Stimulated activated CD4-positive, alpha-beta T cell treated with anti-CD3 and anti-CD28 coated beads, Interleukin-1b, Interleukin-23, amount 100 ng/mL, for 4 hours (primary cell): Measurements from ENCODE around the gene PLCG1.
A peak's percentile ranks its signal among the peaks of the same experiment; 100 is the strongest.

Experiments
- DNase-seq, 2 donors: peaks; one replicate each; pipeline ENCODE4 v3.0.0-alpha.2; 2020; ENCODE audit warnings: low read depth in 2 of 2

PLCG1 gene

DNA sequence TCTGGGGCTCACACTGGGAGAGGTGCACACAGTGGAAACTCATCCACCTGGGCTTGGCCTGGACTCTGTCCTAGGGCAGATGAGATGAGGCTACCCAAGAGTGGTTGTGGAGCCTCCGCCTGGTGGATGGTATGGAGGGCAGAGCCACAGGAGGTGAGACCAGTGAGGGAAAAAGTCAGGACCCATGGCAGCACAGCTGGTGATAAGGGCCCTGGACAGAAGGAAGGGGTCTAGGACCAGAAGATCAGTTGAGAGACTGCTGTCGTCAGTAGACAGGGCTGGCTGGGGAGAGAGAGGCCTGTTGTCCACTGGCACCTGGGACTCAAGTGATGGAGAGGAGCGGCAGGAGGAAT lies 29.8 kb downstream of the PLCG1 start:
- DNase-seq = no peak

DNA sequence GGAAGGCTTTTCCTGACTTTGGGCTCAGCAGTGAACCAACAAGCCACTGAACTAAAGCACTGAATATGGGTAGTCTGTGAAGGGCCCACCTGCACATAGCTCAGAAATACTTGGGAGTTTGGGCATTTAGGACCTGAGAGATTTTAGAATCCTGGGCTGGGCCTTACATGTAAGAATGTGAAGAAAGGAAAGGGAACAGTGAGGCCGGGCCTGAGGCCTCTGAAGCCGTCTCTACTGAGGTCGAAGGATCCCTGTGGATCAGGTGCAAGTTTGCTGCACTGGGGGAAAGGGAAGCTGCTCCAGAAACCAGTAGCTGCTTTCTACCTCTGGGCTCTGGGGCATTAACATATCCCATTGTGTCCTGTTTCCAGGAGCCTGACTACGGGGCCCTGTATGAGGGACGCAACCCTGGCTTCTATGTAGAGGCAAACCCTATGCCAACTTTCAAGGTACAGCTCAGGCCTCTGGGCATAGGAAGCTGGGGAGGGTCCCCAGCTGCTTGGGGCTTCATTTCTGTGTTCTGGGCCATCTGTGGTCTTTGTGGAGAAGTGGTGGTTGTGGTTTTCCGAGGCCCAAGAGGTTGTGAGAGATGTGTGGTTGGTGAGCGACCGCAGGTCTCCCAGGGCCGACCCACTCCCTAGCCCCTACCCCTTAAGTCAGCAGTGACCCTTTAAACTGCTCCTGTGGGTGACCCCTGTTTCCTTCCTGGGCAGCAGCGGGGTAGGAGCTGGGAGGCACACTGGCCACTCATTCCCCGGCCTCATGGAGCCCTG lies 30.3 kb downstream of the PLCG1 start:
- DNase-seq = no peak

DNA sequence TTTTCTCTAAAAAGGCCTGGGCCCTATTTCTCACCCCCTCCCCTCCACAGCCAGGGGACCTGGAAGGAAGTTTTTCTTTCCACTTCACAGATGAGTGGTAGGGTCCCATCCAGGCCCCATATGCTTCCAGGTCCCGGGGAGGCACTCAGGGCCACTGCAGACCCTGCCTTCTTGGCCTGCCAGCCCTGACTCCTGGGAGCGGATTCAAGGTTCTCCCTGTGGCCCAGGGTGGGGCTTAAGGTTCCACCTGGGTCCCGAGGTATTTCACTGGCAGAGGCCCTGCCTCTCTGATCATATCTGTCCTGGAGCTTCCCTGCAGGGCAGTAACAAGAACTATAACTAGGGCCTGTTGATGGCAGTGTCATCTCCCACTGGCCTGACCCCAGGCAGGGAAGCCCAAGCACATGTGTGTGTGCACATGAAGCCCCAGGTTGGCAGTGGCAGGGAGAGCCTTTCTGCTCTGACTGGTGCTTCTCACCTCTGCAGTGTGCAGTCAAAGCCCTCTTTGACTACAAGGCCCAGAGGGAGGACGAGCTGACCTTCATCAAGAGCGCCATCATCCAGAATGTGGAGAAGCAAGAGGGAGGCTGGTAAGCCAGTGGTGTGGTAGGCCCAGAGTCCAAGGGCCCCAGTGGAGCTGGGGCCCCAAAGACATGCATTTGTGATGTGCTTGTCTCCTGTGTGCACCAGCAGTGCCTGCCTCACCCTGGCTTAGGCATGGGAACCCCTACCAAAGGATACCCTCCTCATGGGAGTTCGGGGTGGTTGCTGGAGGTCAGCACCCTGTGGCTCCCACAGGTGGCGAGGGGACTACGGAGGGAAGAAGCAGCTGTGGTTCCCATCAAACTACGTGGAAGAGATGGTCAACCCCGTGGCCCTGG lies 31.2 kb downstream of the PLCG1 start:
- DNase-seq = no peak

DNA sequence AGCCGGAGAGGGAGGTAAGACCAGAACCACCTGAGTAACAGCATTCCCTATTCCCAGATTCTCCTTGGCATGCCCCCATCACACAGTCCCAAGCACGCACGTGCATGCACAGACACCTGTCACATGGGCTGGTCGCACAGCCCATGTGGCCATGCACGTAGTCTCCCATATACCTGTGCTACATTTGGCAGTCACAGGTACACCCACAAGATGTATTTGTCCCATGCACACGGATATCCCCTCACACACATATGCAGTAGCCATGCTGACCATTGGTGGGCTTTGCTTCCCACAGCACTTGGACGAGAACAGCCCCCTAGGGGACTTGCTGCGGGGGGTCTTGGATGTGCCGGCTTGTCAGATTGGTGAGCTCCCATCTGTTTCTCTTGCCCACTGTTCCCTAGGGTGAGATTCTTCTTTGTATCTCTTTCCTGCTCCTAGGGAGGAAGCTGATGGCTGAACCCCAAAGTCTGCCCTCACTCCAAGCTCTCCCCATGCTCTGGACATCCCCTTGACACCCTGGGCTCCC lies 31.9 kb downstream of the PLCG1 start:
- no peak for DNase-seq

DNA sequence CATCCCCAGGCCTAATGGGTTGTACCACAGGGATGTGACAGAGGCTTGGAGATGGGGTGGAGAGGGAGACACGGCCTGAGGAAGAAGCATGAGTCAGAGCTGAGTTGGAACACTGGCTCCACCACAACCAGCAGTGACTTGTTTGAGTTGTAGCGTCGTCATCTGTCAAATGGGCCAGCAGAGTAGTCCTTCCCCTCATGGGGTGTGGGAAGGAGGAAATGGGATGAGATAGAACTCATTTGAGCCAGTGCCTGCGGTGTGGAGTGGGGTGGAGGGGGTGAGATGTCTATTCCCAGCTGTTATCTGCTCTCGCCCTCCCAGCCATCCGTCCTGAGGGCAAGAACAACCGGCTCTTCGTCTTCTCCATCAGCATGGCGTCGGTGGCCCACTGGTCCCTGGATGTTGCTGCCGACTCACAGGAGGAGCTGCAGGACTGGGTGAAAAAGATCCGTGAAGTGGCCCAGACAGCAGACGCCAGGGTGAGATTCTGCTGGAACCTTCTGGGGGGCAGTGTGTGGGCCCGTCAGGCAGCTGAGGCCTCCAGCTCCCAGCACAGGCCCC lies 32.5 kb downstream of the PLCG1 start:
- no peak for DNase-seq

DNA sequence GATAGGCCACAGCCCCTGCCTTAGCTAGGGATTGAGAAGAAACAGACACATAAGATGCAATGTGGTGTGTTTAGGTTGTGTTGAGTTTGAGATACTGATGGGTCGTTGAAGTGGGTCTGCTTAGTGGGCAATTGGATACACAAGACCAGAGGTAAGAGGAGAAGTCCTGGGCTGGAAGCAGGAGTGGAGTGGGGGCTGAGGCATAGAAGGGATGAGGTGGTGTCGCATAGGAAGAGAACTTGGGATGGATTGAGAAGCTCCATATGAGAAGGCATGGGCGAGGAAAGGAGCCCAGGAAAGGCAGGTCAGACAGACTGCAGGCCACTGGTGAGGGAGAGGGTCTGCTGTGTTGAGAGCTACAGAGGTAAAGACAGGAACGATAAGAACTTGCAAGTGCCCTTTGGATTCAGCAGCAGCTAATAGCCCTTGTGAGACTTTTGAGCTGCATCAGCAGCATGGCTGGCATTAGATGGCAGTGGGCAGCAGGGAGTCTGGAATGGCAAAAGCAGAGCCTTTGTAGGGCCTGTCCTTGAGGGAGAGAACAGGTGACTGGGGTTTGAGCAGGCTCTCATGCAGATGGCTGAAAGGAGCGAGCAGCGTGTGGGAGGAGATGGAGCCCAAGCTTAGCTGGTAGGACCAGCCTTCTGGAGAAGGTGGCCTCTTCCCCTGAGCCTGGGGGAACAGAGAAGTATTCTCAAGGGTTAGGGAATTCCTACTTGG lies 33.2 kb downstream of the PLCG1 start:
- no peak for DNase-seq

DNA sequence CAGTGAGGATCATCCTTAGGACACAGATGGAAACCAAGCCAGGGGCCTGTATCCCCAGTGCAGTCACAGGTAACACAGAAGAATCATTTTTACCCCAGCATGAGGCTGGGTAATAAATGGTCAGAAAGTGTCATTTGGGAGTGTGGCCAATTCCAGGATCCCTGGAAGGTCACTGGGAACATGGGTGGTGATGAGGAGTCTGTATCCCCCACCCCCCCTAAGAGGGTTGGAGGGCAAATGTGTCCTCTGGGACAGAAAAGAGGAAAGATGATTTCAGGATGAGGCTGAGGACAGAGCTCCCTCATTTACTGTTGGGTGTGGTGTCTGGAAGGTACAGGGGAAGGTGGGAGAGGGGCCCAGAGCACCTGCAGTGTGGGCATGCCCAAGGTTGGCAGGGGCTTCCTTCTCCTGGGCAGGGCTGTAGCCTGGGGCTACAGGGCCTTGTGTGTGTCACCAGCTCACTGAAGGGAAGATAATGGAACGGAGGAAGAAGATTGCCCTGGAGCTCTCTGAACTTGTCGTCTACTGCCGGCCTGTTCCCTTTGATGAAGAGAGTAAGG lies 34.5 kb downstream of the PLCG1 start:
- no peak for DNase-seq

DNA sequence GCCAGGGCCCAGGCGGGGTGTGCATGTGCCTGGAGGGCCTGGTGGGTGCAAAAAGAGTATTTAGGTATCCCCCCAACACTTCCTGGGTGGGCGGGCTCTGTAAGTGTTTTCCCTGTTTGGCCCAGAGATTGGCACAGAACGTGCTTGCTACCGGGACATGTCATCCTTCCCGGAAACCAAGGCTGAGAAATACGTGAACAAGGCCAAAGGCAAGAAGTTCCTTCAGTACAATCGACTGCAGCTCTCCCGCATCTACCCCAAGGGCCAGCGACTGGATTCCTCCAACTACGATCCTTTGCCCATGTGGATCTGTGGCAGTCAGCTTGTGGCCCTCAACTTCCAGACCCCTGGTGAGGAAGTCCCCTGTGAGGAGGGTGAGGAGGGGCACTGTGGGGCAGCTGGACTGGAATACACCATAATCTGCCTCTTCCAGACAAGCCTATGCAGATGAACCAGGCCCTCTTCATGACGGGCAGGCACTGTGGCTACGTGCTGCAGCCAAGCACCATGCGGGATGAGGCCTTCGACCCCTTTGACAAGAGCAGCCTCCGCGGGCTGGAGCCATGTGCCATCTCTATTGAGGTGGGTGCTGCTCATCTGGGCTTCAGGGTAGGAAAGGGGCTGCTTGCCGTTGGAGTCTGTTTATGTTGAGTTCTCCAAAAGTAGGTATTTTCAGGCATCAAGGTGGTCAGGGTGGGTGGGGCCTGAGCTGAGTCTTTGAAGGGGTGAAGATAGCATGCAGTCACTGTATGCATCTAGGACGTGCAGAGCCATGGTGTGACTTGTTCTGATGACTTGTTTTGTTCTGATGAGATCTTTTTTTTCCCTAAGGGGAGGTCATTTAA lies 35.2 kb downstream of the PLCG1 start:
- no peak for DNase-seq

DNA sequence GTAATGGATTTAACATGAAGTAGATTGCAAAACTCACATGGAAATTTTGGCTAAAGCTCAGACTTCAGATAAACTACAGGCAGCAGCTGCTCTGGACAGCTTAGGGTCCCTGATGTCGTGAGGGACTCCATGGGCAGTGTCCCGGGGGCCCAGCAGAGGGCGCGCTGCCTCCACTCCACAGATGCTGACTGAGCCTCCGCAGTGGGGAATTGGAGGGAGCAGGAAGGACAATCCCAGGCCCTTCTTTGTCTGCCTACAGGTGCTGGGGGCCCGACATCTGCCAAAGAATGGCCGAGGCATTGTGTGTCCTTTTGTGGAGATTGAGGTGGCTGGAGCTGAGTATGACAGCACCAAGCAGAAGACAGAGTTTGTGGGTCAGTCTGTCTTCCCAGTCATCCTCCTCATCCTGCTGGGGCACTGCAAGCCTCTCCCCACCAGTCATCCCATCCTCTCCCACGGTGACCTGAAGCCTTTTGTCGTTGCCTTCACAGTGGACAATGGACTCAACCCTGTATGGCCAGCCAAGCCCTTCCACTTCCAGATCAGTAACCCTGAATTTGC lies 35.9 kb downstream of the PLCG1 start:
- peak; percentile 58 to 62 for DNase-seq

DNA sequence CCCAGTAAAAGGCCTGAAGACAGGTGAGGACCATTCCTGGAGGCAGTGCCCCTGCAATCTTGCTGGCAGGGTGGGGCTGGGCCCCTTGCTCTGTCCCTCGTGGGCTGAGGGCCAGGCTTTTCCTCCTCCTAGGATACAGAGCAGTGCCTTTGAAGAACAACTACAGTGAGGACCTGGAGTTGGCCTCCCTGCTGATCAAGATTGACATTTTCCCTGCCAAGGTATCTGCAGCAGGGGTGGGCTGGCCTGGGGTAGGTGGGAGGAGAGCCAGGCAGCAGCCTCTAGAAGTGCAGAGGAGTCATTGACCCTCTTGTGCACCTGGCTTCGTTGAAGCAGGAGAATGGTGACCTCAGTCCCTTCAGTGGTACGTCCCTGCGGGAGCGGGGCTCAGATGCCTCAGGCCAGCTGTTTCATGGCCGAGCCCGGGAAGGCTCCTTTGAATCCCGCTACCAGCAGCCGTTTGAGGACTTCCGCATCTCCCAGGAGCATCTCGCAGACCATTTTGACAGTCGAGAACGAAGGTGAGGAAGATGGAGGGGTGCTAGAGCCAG lies 36.5 kb downstream of the PLCG1 start:
- no peak for DNase-seq

DNA sequence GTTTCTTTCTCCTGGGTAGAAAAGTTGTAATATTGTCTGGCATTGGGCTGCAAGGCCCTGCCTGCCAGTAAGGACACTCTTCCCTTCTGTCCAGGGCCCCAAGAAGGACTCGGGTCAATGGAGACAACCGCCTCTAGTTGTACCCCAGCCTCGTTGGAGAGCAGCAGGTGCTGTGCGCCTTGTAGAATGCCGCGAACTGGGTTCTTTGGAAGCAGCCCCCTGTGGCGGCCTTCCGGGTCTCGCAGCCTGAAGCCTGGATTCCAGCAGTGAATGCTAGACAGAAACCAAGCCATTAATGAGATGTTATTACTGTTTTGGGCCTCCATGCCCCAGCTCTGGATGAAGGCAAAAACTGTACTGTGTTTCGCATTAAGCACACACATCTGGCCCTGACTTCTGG lies 37.0 kb downstream of the PLCG1 start:
- DNase-seq = no peak

DNA sequence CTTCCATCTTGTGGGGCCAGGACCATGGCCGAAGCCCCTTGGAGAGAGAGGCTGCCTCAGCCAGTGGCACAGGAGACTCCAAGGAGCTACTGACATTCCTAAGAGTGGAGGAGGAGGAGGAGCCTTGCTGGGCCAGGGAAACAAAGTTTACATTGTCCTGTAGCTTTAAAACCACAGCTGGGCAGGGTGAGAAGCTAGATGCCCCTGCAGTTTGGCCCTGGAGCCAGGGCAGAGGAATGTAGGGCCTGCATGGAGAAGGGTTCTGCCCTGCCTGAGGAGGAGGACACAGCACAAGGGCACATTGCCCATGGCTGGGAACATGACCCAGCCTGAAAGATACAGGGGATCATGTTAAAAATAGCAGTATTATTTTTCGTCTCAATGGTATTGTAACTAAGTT lies 37.4 kb downstream of the PLCG1 start:
- no peak for DNase-seq

DNA sequence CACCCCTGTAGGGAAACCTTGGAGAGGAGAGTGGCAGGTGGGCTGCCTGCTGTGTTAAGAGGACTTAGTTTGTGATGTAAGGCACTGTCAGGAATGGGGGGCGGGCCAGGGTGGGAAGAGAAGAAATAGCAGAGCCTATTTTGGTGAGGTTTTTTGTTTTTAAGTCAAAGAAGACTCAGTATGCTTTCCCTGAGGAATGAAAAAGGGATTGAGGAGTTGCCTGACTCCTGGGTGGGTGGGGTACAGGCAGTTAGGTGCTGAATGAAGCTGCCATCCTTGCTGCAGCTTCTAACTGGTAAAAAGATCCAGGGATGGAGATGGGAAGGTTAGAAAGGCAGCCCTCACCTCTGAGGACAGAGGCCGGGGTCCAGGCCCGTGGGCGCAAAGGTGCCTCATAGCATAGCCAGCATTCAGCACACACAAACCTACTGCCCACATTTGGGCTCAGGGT lies 37.9 kb downstream of the PLCG1 start:
- DNase-seq = no peak

DNA sequence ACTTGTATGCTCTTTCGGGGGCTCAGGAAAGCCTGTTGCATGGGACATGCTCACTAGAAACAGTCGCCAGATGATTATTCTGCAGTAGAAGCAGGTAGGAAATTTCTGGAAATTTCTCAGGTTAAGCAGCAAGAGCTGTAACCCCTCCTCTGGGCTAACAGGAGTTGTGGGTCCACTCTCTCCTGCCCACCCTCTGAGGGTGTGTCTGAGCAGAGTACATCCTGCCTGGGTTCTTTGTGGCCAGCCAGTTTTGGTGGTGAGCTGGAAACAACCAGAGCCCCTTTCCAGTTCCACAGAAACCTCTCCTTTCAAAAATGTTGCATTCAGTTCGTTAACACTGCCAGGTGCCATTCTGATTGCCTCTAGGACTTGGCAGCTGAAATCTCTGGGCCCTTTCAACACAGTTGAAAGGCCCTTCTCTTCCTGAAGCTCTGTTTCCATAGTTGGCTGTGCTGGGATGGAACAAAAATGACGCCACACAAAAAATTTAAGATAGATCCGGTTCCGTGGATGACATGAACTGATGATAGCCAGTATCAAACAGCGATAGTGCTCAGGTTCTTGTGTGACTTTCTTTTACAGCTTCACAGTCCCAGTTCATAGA lies 38.5 kb downstream of the PLCG1 start:
- DNase-seq = no peak

DNA sequence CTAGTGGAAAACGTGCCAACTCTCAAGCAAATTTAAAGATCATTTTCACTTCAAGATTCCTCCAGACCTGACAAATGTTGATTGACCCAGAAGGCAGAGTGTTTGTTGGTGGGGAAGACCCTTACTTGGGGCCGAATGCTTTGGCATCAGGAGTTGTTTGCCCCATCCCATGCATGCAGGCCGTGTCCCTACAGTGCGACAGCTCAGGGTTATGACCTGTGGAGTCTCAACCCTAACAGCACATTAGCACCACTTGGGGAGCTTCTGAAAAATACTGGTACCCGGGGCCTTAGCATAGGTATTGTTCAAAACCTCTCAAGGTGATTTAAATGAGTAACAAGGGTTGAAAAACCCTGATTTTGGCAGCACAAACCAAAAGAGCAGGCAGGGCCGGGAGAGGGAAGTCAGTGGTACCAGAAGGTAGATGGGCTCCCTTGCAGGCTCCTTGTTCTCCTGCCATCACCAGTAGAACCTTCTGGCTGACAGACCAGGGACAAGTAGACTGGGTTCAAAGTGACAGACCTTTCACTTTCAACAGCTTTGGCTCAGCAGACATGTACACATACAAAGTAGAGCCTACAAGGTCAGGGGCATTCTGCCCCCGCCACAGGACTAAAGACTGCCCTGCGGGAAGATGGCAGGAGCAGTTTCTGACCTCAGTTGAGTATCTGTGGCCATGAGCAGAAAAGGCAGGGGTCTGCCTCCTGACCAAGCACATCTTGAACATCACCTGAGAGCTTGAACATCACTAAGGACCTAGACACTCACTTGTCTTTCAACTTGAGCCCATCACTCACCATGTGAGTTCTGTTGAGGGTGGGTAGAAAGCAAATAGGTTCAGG lies 39.6 kb downstream of the PLCG1 start:
- no peak for DNase-seq

DNA sequence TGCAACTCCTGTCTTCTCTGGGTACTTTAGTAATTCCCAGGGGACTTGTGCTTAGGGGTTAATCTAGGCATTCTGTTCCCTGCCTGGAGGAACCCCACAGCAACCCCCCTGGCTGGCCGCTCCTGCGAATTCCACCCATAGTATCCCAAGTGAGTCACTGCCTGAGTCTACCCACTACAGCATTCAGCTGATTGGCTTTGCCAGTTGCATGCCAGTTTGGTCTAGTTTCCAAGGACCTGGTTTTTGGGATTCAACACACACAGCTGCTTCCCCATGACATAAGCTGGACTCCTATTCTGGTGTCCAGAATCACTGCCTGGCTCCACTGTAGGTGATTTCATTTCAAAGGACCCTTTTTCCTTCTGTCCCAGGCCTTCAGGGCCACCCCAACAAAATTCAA lies 40.3 kb downstream of the PLCG1 start:
- no peak for DNase-seq

DNA sequence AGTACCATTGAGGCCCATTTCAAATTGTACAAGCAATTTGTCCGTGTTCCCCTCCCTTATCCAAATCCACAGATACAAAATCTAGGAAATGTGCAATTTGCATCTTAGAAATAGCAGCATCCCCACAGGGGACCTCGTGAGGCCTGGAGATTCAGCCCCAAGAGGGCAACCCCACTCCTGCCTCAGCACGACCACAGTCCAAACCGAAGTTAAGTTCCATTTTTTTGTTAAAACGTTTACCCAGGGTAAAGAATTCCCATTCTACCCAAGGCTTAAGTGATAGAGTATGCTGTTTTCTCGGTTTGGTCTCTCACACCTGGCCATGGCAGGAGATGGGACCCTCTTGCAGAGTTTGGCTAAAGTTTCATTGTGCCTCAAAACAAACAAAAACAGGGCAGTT lies 41.2 kb downstream of the PLCG1 start:
- no peak for DNase-seq

DNA sequence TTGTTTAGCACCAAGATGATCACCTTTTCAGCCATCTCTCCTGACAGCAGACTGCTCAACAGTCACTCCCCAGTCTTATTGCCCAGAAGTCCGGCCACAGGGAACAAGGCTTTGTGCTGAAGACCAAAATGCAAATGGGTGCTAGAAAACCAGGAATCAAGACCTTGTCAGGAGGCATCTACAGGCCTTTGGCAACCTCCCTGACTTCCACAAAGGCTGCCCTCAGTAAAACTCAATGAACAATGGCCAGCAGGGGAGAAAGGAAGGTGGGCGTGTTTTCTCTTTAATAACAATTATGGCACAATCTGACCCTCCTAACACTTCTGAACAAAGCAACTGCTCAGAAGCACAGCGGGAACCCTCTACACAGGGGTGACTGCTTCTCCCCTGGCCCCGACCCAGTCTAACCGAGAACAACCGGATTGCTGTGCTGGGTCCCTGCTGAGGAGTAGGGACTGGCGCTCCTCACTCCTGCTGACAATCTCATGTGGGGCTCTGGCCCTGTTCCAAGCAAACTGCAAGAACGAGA lies 41.6 kb downstream of the PLCG1 start:
- no peak for DNase-seq
